HG02852 (cell line): ENCODE data around the gene DCBLD2.
A peak's percentile ranks its signal among the peaks of the same experiment; 100 is the strongest.
"Not testable (repeated sequence)": the region's sequence is repeated elsewhere in the genome, so short reads cannot be mapped to it uniquely, and the experiment has no call there.

Source experiments
- ATAC-seq: cut with Tn5 transposase; IDR thresholded peaks from one replicate; pipeline ENCODE4 v1.9.1; 2021; ENCODE audit warnings: mild to moderate bottlenecking, moderate library complexity; ENCODE audit not compliant: unreplicated experiment

DCBLD2 gene

GRCh38 chr3:98831060-98831459 lies 70.4 kb downstream of the DCBLD2 start:
- ATAC-seq = not testable (repeated sequence)

GRCh38 chr3:98829246-98829832 lies 72.2 kb downstream of the DCBLD2 start:
- no peak for ATAC-seq

DNA sequence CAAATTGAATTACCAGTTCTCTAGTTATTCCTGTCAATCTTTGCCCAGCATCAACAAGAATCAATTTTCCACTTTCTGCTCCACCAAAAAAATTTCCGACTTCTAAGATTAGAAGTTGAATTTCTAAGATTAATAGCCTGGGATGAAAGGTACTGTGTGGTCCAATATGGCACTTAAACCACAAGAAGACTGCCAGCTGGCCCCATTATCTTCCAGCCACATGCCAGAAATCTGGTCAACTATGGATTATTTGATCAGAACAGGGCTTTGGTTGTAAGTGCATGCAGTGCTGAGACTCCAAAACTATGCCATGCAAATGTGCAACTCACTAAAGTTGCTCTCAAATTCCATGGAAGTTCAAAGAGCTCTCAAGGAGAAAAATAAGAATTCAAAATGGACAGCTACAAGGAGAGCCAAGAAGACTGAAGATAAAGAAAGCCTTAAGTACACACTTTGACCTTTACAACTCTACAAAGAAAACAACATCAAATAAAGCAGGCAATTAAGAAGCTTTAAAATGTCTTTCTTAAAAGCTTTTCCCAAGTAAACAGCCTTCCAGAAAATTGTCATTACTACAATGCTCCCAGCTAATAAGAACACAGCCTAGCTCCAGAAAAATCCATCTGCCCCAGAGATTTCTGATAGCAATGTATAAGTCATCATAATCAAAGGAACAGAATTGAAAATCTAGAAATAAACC lies 74.1 kb downstream of the DCBLD2 start:
- no peak for ATAC-seq

DNA sequence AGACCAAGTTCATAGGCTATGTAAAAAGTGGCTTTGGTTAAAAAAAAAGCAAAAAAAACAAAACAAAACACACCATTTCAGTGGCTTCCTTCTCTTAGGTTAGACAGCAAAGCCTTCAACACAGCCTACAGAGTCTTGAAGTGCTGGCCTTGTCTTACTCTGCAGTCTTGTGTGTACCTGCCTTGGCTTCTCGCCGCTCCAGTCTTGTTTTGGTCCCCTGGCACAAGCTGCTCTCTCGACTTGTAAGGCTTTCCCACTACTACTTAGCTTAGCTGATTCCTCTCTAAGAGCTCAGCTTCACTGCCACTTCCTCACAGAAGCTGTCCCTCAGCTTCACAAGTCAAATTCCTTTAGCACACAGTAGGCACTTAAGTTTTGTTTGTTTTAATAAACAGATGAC lies 75.4 kb downstream of the DCBLD2 start:
- ATAC-seq = no peak

- no peak for ATAC-seq
Observed at GRCh38 chr3:98824256-98824655, 77.2 kb downstream of the DCBLD2 start.

DNA sequence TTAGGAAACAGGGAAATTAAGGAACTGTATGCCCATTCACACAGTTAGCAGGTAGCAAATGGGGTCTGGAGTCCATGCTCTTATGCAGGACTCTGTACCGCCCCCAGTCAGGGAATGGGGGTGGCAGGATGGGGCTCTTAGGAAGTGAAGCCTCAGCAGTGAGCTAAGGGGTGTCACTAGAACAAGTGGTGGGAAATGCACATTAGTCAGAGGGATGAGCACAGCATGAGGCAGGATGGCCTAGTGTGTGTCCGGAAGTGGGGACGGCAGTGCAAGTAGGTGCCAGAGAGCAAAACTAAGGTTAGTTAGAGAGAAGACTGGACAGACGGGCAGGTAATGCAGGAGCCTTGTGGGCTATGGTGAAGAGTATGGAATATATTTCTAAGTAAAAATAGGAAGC lies 77.7 kb downstream of the DCBLD2 start:
- ATAC-seq = no peak

GRCh38 chr3:98821063-98821462 lies 80.4 kb downstream of the DCBLD2 start:
- no peak for ATAC-seq

GRCh38 chr3:98817547-98818041 lies 83.9 kb downstream of the DCBLD2 start:
- peak; percentile 88 for ATAC-seq

DNA sequence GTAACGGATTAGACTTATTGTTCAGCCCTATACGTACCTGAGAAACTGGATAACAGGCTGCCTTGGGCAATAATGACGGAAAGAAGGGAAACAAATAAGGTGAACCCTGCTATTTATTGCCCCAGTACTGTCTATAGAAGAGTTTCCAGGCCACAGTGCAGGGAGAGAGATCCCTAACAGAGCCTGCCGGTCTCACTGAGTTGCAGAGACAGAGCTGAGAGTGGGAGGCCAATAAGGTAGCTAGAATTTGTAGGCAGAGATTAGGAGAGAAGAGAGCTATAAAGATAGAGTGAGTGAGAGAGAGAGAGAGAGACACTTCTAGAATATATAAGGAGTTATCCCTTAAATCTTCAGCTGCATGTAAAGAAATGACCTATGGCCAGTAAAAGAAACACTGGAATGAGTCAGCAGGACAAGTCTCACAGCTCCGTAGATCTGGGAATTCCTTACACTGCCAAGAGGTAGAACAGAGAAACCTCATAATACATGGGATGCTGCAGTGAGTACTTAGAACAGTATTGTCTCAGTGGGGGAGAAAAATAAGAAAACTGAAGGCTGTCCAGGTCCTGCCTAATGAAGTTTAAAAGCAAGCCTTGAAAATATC lies 86.6 kb downstream of the DCBLD2 start:
- ATAC-seq = no peak

- ATAC-seq = peak; percentile 38
Observed at GRCh38 chr3:98812851-98813374, 88.6 kb downstream of the DCBLD2 start.

- no peak for ATAC-seq
Observed at GRCh38 chr3:98811048-98811447, 90.4 kb downstream of the DCBLD2 start.

DNA sequence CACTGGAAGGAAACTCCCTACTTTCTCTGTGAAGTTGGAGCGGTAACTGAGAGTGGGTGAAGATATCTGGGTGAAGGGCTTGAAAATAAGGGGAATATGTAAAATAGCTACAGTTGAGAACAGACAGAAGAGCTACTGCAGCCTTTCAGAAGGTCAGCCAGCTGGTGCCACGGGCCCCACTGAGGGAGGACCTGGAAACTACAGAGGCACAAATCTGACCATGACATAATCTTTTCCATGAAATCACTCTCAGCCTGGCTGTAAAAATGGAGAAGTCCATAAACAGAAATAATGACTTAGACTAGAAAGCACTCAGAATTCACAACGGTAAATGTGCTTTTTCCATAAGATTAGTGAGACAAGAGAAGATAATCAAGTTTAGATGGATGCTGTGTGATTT lies 91.9 kb downstream of the DCBLD2 start:
- no peak for ATAC-seq

DNA sequence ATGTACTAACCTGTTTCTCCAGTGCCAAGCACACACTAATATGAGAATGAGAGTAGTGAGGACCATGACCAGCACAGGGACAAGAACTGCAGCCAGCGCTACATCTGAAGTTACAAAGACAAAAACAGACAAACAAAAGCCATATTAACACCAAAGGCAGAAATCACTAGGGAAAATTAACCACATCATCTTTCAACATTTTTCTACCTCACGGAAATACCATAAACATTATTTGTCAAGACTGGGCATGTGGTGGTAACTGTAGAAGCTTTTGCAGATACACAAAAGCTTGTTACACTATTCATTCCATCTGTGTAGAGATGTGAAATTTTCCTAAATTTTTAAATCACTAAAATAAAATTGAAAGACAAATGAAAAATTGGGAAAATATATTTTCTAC lies 93.4 kb downstream of the DCBLD2 start:
- ATAC-seq = no peak

DNA sequence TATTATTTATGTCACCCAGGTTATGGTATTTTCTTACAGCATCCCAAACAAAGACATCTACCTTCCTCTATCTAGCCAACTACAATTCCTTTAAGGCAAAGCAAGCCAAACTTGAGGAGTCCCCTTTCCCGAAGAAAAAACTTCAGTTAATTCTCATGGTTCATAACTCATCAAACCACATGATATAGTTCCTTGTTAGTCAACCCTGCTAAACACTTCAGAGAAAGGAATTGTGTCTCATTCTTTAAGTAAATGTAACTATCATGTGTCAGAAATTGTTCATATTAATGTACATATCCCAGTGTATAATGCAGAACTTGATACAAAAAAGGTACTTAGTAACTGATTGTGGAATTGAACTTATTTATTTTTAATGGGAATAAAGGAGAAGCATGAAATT lies 93.9 kb downstream of the DCBLD2 start:
- no peak for ATAC-seq

- ATAC-seq = no peak
Observed at GRCh38 chr3:98807011-98807410, 94.5 kb downstream of the DCBLD2 start.

- ATAC-seq = no peak
Observed at GRCh38 chr3:98806521-98806920, 95.0 kb downstream of the DCBLD2 start.

GRCh38 chr3:98805571-98805970 lies 95.9 kb downstream of the DCBLD2 start:
- no peak for ATAC-seq

DNA sequence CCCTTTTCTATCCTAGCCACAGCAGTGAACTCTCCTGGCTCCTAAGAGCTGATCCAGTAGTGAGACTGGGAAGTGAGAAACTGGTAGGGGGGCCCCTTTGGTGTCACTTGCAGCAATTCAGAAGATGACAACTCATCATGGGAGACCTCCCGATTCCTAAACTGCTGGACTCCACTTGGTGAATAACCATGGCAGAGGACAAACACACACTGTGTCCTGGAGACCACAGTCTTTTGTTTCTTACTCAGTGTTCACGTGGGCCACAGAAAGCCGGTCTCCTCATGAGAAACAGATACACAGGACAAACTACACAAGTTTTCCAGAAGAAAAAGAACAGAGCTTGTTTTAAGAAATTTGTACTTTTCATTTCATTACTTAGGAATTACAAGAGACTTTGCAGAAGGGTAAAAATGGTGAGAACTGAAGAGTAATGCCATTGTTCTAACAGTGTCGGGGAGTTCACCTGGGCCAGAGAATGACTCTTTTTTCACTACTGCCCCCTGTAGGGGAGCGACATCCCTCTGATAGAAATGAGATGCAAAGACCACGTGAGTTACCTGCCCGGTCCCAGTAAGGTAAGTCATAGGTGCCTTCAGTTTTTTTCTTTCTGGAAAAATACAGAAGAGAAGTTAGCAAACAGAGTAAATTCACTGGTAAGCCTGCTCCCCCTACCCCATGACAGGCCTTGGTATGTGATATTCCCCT lies 100.3 kb downstream of the DCBLD2 start:
- ATAC-seq = no peak

DNA sequence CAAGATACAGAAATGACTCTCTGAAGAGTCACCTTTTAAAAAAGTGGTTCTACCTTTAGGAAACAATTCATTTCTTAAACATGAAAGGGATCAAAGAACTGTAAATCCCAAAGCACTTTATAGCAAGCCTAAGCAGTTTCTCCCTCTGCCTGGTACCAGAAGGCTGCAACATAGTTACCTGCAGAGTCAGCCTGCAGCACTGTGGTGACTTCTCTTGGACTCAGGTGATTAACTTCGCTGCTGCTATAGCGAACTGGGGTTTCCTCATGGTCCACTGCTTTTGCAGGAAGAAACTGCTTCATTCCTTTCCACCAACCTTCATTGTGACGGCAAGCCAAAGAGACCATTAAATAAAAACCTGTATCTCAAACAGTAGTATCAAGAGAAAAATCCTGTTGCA lies 101.1 kb downstream of the DCBLD2 start:
- no peak for ATAC-seq

GRCh38 chr3:98799479-98799878 lies 102.0 kb downstream of the DCBLD2 start:
- no peak for ATAC-seq

DNA sequence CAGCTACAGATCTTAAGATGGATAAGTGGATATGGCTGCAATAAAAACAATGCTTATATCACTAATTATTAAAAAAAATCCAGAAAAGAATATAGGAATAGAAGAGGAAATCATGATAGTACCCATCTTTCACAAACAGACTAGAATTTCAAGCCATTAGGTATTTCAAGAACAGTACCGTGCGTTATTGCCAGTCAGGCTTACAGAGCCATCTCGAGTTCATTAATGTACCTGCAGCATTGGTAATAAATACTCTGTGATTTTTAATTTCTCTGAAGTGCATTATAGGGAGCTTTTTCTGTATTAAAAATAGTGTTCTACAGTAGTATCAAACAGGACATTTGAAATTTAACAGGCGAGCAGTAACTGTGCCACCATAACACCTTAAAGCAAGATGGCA lies 102.7 kb downstream of the DCBLD2 start:
- ATAC-seq = no peak
